K562 (cell line): ENCODE results near the gene NEMF. TPM values are rescaled to one million over a fixed set of nuclear protein-coding genes. Genes with fewer than 3 reads are reported as not detected.

Experiments
- CXXC5 ChIP-seq: fragments of 250-450 bp; sonication (Bioruptor Pico); IDR thresholded peaks from 2 replicates; pipeline ENCODE4 v1.8.0; 2022; ENCODE audit warnings: inconsistent platforms, mild to moderate bottlenecking, moderate library complexity
- DNMT1 ChIP-seq: fragments of 450-650 bp; IDR thresholded peaks from 2 replicates; pipeline ENCODE4 v1.6.1; 2016; ENCODE audit warnings: antibody characterized with exemption, mild to moderate bottlenecking
- EZH2 ChIP-seq: IDR thresholded peaks from 2 replicates; pipeline ENCODE4 v1.6.1; 2012; ENCODE audit warnings: low read depth, mild to moderate bottlenecking, inconsistent platforms, low read length, borderline replicate concordance
- FOXM1 ChIP-seq, 2 experiments: fragments of 450-650 bp in 1 of 2; sonication (generic) in 1 of 2; formaldehyde crosslinking in 1 of 2; IDR thresholded peaks; 2 replicates each; pipeline versions ENCODE4 v1.6.1 to v1.9.0; 2017 to 2022; ENCODE audit warnings: low read depth in 2 of 2, mild to moderate bottlenecking in 2 of 2, missing genetic modification reagents in 1 of 2, moderate library complexity in 1 of 2
- JUNB ChIP-seq: fragments of 450-650 bp; formaldehyde crosslinking; conservative IDR thresholded peaks from 2 replicates; pipeline ENCODE4 v1.4.0; 2020; ENCODE audit warnings: mild to moderate bottlenecking
- NCOA2 ChIP-seq, 2 experiments: fragments of 450-650 bp; IDR thresholded peaks; 2 replicates each; pipeline ENCODE4 v1.6.1; 2018; ENCODE audit warnings: mild to moderate bottlenecking in 2 of 2, moderate library complexity in 1 of 2; ENCODE audit not compliant: partially characterized antibody in 2 of 2
- TAF1 ChIP-seq: IDR thresholded peaks from 2 replicates; pipeline ENCODE4 v1.6.1; 2011; ENCODE audit warnings: mild to moderate bottlenecking, low read length, moderate library complexity; ENCODE audit not compliant: insufficient read depth, control insufficient read depth, severe bottlenecking; ENCODE audit errors: extremely low read depth
- ZNF12 ChIP-seq: sonication (generic); formaldehyde crosslinking; IDR thresholded peaks from 2 replicates; pipeline ENCODE4 v1.4.0; 2020; ENCODE audit warnings: mild to moderate bottlenecking, missing genetic modification reagents
- ZNF785 ChIP-seq: fragments of 250-450 bp; sonication (Bioruptor Pico); IDR thresholded peaks from 2 replicates; pipeline ENCODE4 v1.4.0; 2020; ENCODE audit warnings: mild to moderate bottlenecking
- polyA plus RNA-seq, 8 experiments: library from polyadenylated mRNA; depleted of rRNA in 4 of 8; stranded (reverse) in 5 of 8; unstranded in 3 of 8; fragments of >200 nt; fragmentation: Nextera tagmentation in 2 of 8; fragmentation: Illumina TruSeq in 1 of 8; extraction: Ambion mirVana in 2 of 8; extraction: Trizol in 1 of 8; gene quantifications; 2 replicates each; pipeline versions ENCODE4 v1.2.1 to v1.2.3, GENCODE V29; 2011 to 2014; ENCODE audit warnings: inconsistent platforms in 1 of 8, missing spikeins in 1 of 8
- total RNA-seq, 7 experiments: library from RNA; depleted of rRNA in 6 of 7; stranded (reverse); fragments of >200 nt in 6 of 7; fragmentation: Illumina TruSeq in 2 of 7; extraction: Trizol in 2 of 7; gene quantifications; 2 replicates each; pipeline versions ENCODE4 v1.2.1 to v1.2.3, GENCODE V29; 2011 to 2021; ENCODE audit warnings: low replicate concordance in 1 of 7
- TF ChIP-seq, protein P1 (sequence below): sonication (generic); formaldehyde crosslinking; IDR thresholded peaks from 2 replicates; pipeline ENCODE4 v1.8.0; 2023; ENCODE audit warnings: missing genetic modification reagents, mild to moderate bottlenecking, borderline replicate concordance
- TF ChIP-seq, protein P2 (sequence below): sonication (generic); formaldehyde crosslinking; IDR thresholded peaks from 2 replicates; pipeline ENCODE4 v1.4.0; 2020; ENCODE audit warnings: mild to moderate bottlenecking, missing genetic modification reagents
- TF ChIP-seq, protein P3 (sequence below): fragments of 450-650 bp; formaldehyde crosslinking; IDR thresholded peaks from 2 replicates; pipeline ENCODE4 v1.4.0; 2020; ENCODE audit warnings: mild to moderate bottlenecking, moderate library complexity
- TF ChIP-seq, protein P4 (sequence below): fragments of 450-650 bp; IDR thresholded peaks from 2 replicates; pipeline ENCODE4 v1.6.1; 2016; ENCODE audit warnings: borderline replicate concordance
- TF ChIP-seq, protein P5 (sequence below): sonication (generic); formaldehyde crosslinking; IDR thresholded peaks from 2 replicates; pipeline ENCODE4 v1.8.1; 2023; ENCODE audit warnings: mild to moderate bottlenecking, missing genetic modification reagents

Gene NEMF
- total and polyA plus RNA-seq, 9 of the 15 experiments (the other 6 are each of a cell fraction or from before 2014, with no cell fraction given) = 38.8 to 94.4 (median 61.0) TPM

DNA sequence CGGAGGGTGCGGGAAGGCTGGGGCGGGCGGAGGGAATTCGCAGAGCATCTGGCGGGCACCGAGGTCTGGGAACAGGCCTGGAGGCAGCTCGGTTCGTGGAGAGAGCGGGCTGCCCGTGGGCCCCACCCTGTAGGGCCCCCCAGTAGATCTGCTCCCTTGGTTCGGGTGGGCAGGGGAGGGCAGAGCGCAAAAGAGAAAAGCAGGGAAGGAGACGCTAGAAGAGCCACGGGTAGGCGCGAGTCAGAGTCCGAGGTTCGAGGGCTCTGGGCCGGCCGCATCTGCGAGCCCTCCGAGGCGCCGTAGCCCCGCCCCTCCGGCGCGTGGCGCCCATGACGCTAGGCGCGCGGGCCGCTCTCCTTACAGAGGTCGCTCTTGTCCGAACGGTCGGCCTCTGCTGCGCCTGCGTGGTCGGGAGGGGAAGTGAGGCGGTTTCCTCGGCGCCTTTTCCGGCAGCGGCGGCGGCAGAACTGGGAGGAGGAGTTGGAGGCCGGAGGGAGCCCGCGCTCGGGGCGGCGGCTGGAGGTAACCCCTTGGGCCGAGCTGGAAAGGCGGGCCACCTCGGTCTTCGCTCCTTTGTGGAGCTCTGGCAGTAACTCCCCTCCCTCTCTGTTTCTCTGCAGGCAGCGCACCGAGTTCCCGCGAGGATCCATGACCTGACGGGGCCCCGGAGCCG lies 40.2 kb upstream of the NEMF start, which contains the start of gene ARF6 (continued):
- TF ChIP-seq, protein P1, sequence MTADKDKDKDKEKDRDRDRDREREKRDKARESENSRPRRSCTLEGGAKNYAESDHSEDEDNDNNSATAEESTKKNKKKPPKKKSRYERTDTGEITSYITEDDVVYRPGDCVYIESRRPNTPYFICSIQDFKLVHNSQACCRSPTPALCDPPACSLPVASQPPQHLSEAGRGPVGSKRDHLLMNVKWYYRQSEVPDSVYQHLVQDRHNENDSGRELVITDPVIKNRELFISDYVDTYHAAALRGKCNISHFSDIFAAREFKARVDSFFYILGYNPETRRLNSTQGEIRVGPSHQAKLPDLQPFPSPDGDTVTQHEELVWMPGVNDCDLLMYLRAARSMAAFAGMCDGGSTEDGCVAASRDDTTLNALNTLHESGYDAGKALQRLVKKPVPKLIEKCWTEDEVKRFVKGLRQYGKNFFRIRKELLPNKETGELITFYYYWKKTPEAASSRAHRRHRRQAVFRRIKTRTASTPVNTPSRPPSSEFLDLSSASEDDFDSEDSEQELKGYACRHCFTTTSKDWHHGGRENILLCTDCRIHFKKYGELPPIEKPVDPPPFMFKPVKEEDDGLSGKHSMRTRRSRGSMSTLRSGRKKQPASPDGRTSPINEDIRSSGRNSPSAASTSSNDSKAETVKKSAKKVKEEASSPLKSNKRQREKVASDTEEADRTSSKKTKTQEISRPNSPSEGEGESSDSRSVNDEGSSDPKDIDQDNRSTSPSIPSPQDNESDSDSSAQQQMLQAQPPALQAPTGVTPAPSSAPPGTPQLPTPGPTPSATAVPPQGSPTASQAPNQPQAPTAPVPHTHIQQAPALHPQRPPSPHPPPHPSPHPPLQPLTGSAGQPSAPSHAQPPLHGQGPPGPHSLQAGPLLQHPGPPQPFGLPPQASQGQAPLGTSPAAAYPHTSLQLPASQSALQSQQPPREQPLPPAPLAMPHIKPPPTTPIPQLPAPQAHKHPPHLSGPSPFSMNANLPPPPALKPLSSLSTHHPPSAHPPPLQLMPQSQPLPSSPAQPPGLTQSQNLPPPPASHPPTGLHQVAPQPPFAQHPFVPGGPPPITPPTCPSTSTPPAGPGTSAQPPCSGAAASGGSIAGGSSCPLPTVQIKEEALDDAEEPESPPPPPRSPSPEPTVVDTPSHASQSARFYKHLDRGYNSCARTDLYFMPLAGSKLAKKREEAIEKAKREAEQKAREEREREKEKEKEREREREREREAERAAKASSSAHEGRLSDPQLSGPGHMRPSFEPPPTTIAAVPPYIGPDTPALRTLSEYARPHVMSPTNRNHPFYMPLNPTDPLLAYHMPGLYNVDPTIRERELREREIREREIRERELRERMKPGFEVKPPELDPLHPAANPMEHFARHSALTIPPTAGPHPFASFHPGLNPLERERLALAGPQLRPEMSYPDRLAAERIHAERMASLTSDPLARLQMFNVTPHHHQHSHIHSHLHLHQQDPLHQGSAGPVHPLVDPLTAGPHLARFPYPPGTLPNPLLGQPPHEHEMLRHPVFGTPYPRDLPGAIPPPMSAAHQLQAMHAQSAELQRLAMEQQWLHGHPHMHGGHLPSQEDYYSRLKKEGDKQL (CRISPR knock-in tag) = no peak
- TF ChIP-seq NCOA2 (IDR thresholded peaks at IDR 0.05; ENCODE audit: partially characterized antibody in 2 of 2) (no peak), TAF1 (peak; percentile 93), ZNF785 (CRISPR knock-in tag) (no peak), ZNF12 (CRISPR knock-in tag) (no peak), DNMT1 (no peak), JUNB (CRISPR knock-in tag) (no peak), FOXM1 (IDR thresholded peaks at IDR 0.05; ENCODE audit: low read depth) (peak; percentile 4; the same call in 1 of the 2 replicates), FOXM1 (CRISPR knock-in tag; IDR thresholded peaks at IDR 0.05; ENCODE audit: low read depth) (no peak), CXXC5 (peak; percentile 94), EZH2 (no peak)
- TF ChIP-seq, protein P2, sequence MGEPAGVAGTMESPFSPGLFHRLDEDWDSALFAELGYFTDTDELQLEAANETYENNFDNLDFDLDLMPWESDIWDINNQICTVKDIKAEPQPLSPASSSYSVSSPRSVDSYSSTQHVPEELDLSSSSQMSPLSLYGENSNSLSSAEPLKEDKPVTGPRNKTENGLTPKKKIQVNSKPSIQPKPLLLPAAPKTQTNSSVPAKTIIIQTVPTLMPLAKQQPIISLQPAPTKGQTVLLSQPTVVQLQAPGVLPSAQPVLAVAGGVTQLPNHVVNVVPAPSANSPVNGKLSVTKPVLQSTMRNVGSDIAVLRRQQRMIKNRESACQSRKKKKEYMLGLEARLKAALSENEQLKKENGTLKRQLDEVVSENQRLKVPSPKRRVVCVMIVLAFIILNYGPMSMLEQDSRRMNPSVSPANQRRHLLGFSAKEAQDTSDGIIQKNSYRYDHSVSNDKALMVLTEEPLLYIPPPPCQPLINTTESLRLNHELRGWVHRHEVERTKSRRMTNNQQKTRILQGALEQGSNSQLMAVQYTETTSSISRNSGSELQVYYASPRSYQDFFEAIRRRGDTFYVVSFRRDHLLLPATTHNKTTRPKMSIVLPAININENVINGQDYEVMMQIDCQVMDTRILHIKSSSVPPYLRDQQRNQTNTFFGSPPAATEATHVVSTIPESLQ (CRISPR knock-in tag) = no peak
- TF ChIP-seq, protein P3, sequence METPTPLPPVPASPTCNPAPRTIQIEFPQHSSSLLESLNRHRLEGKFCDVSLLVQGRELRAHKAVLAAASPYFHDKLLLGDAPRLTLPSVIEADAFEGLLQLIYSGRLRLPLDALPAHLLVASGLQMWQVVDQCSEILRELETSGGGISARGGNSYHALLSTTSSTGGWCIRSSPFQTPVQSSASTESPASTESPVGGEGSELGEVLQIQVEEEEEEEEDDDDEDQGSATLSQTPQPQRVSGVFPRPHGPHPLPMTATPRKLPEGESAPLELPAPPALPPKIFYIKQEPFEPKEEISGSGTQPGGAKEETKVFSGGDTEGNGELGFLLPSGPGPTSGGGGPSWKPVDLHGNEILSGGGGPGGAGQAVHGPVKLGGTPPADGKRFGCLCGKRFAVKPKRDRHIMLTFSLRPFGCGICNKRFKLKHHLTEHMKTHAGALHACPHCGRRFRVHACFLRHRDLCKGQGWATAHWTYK (CRISPR knock-in tag) = no peak
- TF ChIP-seq, protein P4, sequence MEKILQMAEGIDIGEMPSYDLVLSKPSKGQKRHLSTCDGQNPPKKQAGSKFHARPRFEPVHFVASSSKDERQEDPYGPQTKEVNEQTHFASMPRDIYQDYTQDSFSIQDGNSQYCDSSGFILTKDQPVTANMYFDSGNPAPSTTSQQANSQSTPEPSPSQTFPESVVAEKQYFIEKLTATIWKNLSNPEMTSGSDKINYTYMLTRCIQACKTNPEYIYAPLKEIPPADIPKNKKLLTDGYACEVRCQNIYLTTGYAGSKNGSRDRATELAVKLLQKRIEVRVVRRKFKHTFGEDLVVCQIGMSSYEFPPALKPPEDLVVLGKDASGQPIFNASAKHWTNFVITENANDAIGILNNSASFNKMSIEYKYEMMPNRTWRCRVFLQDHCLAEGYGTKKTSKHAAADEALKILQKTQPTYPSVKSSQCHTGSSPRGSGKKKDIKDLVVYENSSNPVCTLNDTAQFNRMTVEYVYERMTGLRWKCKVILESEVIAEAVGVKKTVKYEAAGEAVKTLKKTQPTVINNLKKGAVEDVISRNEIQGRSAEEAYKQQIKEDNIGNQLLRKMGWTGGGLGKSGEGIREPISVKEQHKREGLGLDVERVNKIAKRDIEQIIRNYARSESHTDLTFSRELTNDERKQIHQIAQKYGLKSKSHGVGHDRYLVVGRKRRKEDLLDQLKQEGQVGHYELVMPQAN = no peak
- TF ChIP-seq, protein P5, sequence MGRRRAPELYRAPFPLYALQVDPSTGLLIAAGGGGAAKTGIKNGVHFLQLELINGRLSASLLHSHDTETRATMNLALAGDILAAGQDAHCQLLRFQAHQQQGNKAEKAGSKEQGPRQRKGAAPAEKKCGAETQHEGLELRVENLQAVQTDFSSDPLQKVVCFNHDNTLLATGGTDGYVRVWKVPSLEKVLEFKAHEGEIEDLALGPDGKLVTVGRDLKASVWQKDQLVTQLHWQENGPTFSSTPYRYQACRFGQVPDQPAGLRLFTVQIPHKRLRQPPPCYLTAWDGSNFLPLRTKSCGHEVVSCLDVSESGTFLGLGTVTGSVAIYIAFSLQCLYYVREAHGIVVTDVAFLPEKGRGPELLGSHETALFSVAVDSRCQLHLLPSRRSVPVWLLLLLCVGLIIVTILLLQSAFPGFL = no peak
